Lower leg skin (tissue), 4 donors: Measurements from ENCODE around the gene THSD1. TPM values are rescaled to one million over a fixed set of nuclear protein-coding genes. Genes with fewer than 3 reads are reported as not detected.

ENCODE experiments used
- DNase-seq, 2 donors: peaks; one replicate each; pipeline ENCODE4 v3.0.0-alpha.2; 2019; ENCODE audit warnings: low spot score in 2 of 2
- H3K4me3 ChIP-seq: fragments of 200-600 bp; sonication (generic); 2 replicates; pipeline ENCODE4 v1.5.1; 2017; ENCODE audit warnings: mild to moderate bottlenecking, low read depth; ENCODE audit not compliant: poor library complexity, severe bottlenecking
- POLR2A ChIP-seq, 2 donors: fragments of 450-650 bp; IDR thresholded peaks; one replicate each; pipeline ENCODE4 v1.6.1; 2016 to 2017; ENCODE audit warnings: antibody characterized with exemption in 2 of 2, mild to moderate bottlenecking in 1 of 2, moderate library complexity in 1 of 2
- WGBS, 2 donors: methylation state at CpG; one replicate each; pipeline ENCODE4 v1.1.5; 2018; 5-methylcytosine and 5-hydroxymethylcytosine counted together
- intact Hi-C: fragments of 100-400 bp; cut with DNase I; formaldehyde crosslinking; loops from one replicate; pipeline ENCODE4 v1.15.0; 2023; ENCODE audit warnings: low total_unique reads
- total RNA-seq, 4 donors: library from RNA; depleted of rRNA; stranded (reverse); fragments of >200 nt; gene quantifications; one replicate each; pipeline ENCODE4 v1.1.0, GENCODE V29; 2016
- TF ChIP-seq, protein P1 (sequence below), 3 donors: fragments of 450-650 bp; IDR thresholded peaks; one replicate each; pipeline ENCODE4 v1.5.1; 2016; ENCODE audit warnings: antibody characterized with exemption in 3 of 3, mild to moderate bottlenecking in 3 of 3, moderate library complexity in 2 of 3

The THSD1 gene, protein sequence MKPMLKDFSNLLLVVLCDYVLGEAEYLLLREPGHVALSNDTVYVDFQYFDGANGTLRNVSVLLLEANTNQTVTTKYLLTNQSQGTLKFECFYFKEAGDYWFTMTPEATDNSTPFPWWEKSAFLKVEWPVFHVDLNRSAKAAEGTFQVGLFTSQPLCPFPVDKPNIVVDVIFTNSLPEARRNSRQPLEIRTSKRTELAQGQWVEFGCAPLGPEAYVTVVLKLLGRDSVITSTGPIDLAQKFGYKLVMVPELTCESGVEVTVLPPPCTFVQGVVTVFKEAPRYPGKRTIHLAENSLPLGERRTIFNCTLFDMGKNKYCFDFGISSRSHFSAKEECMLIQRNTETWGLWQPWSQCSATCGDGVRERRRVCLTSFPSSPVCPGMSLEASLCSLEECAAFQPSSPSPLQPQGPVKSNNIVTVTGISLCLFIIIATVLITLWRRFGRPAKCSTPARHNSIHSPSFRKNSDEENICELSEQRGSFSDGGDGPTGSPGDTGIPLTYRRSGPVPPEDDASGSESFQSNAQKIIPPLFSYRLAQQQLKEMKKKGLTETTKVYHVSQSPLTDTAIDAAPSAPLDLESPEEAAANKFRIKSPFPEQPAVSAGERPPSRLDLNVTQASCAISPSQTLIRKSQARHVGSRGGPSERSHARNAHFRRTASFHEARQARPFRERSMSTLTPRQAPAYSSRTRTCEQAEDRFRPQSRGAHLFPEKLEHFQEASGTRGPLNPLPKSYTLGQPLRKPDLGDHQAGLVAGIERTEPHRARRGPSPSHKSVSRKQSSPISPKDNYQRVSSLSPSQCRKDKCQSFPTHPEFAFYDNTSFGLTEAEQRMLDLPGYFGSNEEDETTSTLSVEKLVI
- total RNA-seq: 1 to 10 TPM; 5.1 to 9.5 (median 6.3) TPM

GRCh38 chr13:52405767-52406494, at the start of gene THSD1:
TSS of gene THSD1 (minus strand) at chr13:52406172. CDS start at chr13:52402600, 3,572 bp downstream.
- peak within 1 kb of the TSS; percentile 53 for H3K4me3 ChIP-seq
- 1% methylated on average over 34 to 44 of the region's 68 CpGs for WGBS, 2 donors
- intact Hi-C loops: loop anchor here (5.0 kb wide), 1 partner anchor 701 kb away; no protein-coding TSS in a partner anchor
- no peak for TF ChIP-seq POLR2A (IDR thresholded peaks at IDR 0.05)
- TF ChIP-seq, protein P1, sequence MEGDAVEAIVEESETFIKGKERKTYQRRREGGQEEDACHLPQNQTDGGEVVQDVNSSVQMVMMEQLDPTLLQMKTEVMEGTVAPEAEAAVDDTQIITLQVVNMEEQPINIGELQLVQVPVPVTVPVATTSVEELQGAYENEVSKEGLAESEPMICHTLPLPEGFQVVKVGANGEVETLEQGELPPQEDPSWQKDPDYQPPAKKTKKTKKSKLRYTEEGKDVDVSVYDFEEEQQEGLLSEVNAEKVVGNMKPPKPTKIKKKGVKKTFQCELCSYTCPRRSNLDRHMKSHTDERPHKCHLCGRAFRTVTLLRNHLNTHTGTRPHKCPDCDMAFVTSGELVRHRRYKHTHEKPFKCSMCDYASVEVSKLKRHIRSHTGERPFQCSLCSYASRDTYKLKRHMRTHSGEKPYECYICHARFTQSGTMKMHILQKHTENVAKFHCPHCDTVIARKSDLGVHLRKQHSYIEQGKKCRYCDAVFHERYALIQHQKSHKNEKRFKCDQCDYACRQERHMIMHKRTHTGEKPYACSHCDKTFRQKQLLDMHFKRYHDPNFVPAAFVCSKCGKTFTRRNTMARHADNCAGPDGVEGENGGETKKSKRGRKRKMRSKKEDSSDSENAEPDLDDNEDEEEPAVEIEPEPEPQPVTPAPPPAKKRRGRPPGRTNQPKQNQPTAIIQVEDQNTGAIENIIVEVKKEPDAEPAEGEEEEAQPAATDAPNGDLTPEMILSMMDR (IDR thresholded peaks at IDR 0.05): no peak
- DNase-seq: peak; percentile 36 to 89

DNA sequence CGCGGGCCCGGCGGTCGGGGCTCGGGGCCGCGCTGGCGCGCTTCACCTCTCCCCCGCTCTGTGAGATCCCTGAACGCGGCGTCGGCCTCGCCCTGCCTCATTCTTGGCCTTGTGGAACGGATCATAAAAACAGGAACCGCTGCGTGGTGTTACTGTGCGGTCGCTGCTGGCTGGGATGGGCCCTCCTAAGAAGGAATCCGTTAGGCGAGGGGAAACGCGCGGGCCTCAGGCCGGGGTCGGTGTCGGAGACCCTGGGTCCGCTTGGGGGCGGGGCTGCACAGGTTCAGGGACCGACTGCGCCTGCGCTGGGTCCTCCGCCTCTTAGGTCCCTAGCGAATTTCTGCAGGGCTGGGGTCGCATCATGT, 49.7 kb upstream of the THSD1 start:
- TF ChIP-seq, protein P1 (IDR thresholded peaks at IDR 0.05): no peak
- TF ChIP-seq POLR2A (IDR thresholded peaks at IDR 0.05): no peak
- WGBS, 2 donors: 0 to 1% methylated on average over 32 to 35 of the region's 37 CpGs
- intact Hi-C loops: no loop called here
- H3K4me3 ChIP-seq: peak overlapping the region; percentile 80
- peak; percentile 45 to 92 for DNase-seq

GRCh38 chr13:52454820-52455676, 49.1 kb upstream of the THSD1 start, which contains the start of gene CKAP2:
TSS of gene CKAP2 (plus strand) at chr13:52455478. CDS start at chr13:52455557, 79 bp downstream.
- peak within 1 kb of the TSS; percentile 80 for H3K4me3 ChIP-seq
- intact Hi-C loops: no loop called here
- WGBS, 2 donors: 0% methylated on average over 30 to 50 of the region's 56 CpGs
- TF ChIP-seq POLR2A (IDR thresholded peaks at IDR 0.05): peak in 1 of 2 donors; percentile 24
- TF ChIP-seq, protein P1 (IDR thresholded peaks at IDR 0.05): no peak
- DNase-seq: peak; percentile 94 to 99

- 4 to 9% methylated on average over 8 of the region's 8 CpGs for WGBS, 2 donors
- H3K4me3 ChIP-seq: no peak overlapping the region
- no peak for TF ChIP-seq POLR2A (IDR thresholded peaks at IDR 0.05)
- TF ChIP-seq, protein P1 (IDR thresholded peaks at IDR 0.05): no peak
- peak in 1 of 2 donors; percentile 47 for DNase-seq
- intact Hi-C loops: no loop called here
Observed at GRCh38 chr13:52454459-52454819, 48.5 kb upstream of the THSD1 start.

GRCh38 chr13:52452470-52452869, 46.5 kb upstream of the THSD1 start:
- intact Hi-C loops: no loop called here
- 36 to 47% methylated on average over 2 of the region's 2 CpGs for WGBS, 2 donors
- no peak for DNase-seq
- TF ChIP-seq POLR2A (IDR thresholded peaks at IDR 0.05): no peak
- TF ChIP-seq, protein P1 (IDR thresholded peaks at IDR 0.05): no peak
- no peak overlapping the region for H3K4me3 ChIP-seq
